ENCODE data around the gene HLA-B. TPM values are rescaled to one million over a fixed set of nuclear protein-coding genes. Genes with fewer than 3 reads are reported as not detected.

The HLA-B gene
- total and polyA plus RNA-seq, 2 donors from 2014 or later = 1,348 to 1,532 TPM

GRCh38 chr6:31304683-31305082 lies 52.3 kb downstream of the HLA-B start:
- Histone ChIP-seq H3K4me1 (ENCODE audit: control insufficient read depth in 2 of 3, insufficient read depth in 2 of 3, low read depth in 1 of 3, low read length in 3 of 3) (no peaks in the 10 kb centered on the region), H3K27ac (ENCODE audit: low read depth in 2 of 2, low read length in 2 of 2) (no peak overlapping the region), H3K27me3 (ENCODE audit: control insufficient read depth, insufficient read depth, low read length) (no peaks in the 10 kb centered on the region), H3K9ac (ENCODE audit: low read length in 3 of 3) (no peak overlapping the region), H3K36me3 (ENCODE audit: control insufficient read depth in 2 of 3, insufficient read depth in 3 of 3, low read length in 3 of 3) (no peaks in the 10 kb centered on the region), H3K9me3 (ENCODE audit: control insufficient read depth in 2 of 3, insufficient read depth in 1 of 3, low read length in 3 of 3) (no peaks in the 10 kb centered on the region), H3K4me3 (ENCODE audit: low read length in 3 of 3) (no peak overlapping the region)
- FAIRE-seq (no peak), DNase-seq (no peak)
- TF ChIP-seq CTCF (IDR thresholded peaks at IDR 0.05; ENCODE audit: borderline replicate concordance, extremely low read depth, insufficient read depth) = no peak
- intact Hi-C loops (cut with DNase I) = no loop called here

Small RNAs within 50 kb of the gene (microRNA-seq; reads per million reads assigned to microRNA genes)
- not detected for gene MIR6891

Other genes with a start within 250 kb of the HLA-B start
- not detected for gene C6orf15, start 244.6 kb downstream of the HLA-B start, total RNA-seq
- not detected for gene C6orf15, start 244.6 kb downstream of the HLA-B start, polyA plus RNA-seq (ENCODE audit: insufficient read depth, low read depth, low replicate concordance)
- gene PSORS1C1, start 242.4 kb downstream of the HLA-B start, total RNA-seq = 3.6 TPM
- 2.1 TPM for gene PSORS1C1, start 242.4 kb downstream of the HLA-B start, polyA plus RNA-seq (ENCODE audit: insufficient read depth, low read depth, low replicate concordance)
- 0.13 TPM for gene CDSN, start 236.7 kb downstream of the HLA-B start, total RNA-seq
- not detected for gene CDSN, start 236.7 kb downstream of the HLA-B start, polyA plus RNA-seq (ENCODE audit: insufficient read depth, low read depth, low replicate concordance)
- gene PSORS1C2, start 218.1 kb downstream of the HLA-B start, total RNA-seq = not detected
- not detected for gene PSORS1C2, start 218.1 kb downstream of the HLA-B start, polyA plus RNA-seq (ENCODE audit: insufficient read depth, low read depth, low replicate concordance)
- gene CCHCR1, start 199.4 kb downstream of the HLA-B start, total RNA-seq = 26.2 TPM
- gene CCHCR1, start 199.4 kb downstream of the HLA-B start, polyA plus RNA-seq (ENCODE audit: insufficient read depth, low read depth, low replicate concordance) = 24.1 TPM
- 7.1 TPM for gene TCF19, start 198.6 kb downstream of the HLA-B start, total RNA-seq
- 5.1 TPM for gene TCF19, start 198.6 kb downstream of the HLA-B start, polyA plus RNA-seq (ENCODE audit: insufficient read depth, low read depth, low replicate concordance)
- 19.9 TPM for gene POU5F1, start 186.5 kb downstream of the HLA-B start, total RNA-seq
- gene POU5F1, start 186.5 kb downstream of the HLA-B start, polyA plus RNA-seq (ENCODE audit: insufficient read depth, low read depth, low replicate concordance) = 7.9 TPM
- 901 TPM for gene HLA-C, start 85.1 kb downstream of the HLA-B start, total RNA-seq
- 433 TPM for gene HLA-C, start 85.1 kb downstream of the HLA-B start, polyA plus RNA-seq (ENCODE audit: insufficient read depth, low read depth, low replicate concordance)
- 27.5 TPM for gene MICA, start 46.4 kb upstream of the HLA-B start, total RNA-seq
- 34.7 TPM for gene MICA, start 46.4 kb upstream of the HLA-B start, polyA plus RNA-seq (ENCODE audit: insufficient read depth, low read depth, low replicate concordance)
- 5.7 TPM for gene MICB, start 141.0 kb upstream of the HLA-B start, total RNA-seq
- 1.5 TPM for gene MICB, start 141.0 kb upstream of the HLA-B start, polyA plus RNA-seq (ENCODE audit: insufficient read depth, low read depth, low replicate concordance)
- gene MCCD1, start 171.8 kb upstream of the HLA-B start, total RNA-seq = 3.5 TPM
- 325 TPM for gene MCCD1, start 171.8 kb upstream of the HLA-B start, polyA plus RNA-seq (ENCODE audit: insufficient read depth, low read depth, low replicate concordance)
- 295 TPM for gene DDX39B, start 184.8 kb upstream of the HLA-B start, total RNA-seq
- 183 TPM for gene DDX39B, start 184.8 kb upstream of the HLA-B start, polyA plus RNA-seq (ENCODE audit: insufficient read depth, low read depth, low replicate concordance)
- 1.2 TPM for gene ATP6V1G2, start 189.4 kb upstream of the HLA-B start, total RNA-seq
- gene ATP6V1G2, start 189.4 kb upstream of the HLA-B start, polyA plus RNA-seq (ENCODE audit: insufficient read depth, low read depth, low replicate concordance) = 6.0 TPM
- gene NFKBIL1, start 190.4 kb upstream of the HLA-B start, total RNA-seq = 20.0 TPM
- 28.2 TPM for gene NFKBIL1, start 190.4 kb upstream of the HLA-B start, polyA plus RNA-seq (ENCODE audit: insufficient read depth, low read depth, low replicate concordance)
- gene LTA, start 215.1 kb upstream of the HLA-B start, total RNA-seq = 0.35 TPM
- gene LTA, start 215.1 kb upstream of the HLA-B start, polyA plus RNA-seq (ENCODE audit: insufficient read depth, low read depth, low replicate concordance) = not detected
- 5.4 TPM for gene TNF, start 218.4 kb upstream of the HLA-B start, total RNA-seq
- 0.69 TPM for gene TNF, start 218.4 kb upstream of the HLA-B start, polyA plus RNA-seq (ENCODE audit: insufficient read depth, low read depth, low replicate concordance)
- 18.5 TPM for gene LTB, start 225.2 kb upstream of the HLA-B start, total RNA-seq
- 6.6 TPM for gene LTB, start 225.2 kb upstream of the HLA-B start, polyA plus RNA-seq (ENCODE audit: insufficient read depth, low read depth, low replicate concordance)
- 31.5 TPM for gene LST1, start 229.1 kb upstream of the HLA-B start, total RNA-seq
- gene LST1, start 229.1 kb upstream of the HLA-B start, polyA plus RNA-seq (ENCODE audit: insufficient read depth, low read depth, low replicate concordance) = 14.8 TPM
- 0.82 TPM for gene NCR3, start 235.8 kb upstream of the HLA-B start, total RNA-seq
- not detected for gene NCR3, start 235.8 kb upstream of the HLA-B start, polyA plus RNA-seq (ENCODE audit: insufficient read depth, low read depth, low replicate concordance)

Measured in kidney (tissue), 14 donors.